GM04503 (cell line): ENCODE results near the gene WDFY3.
"Not testable (repeated sequence)": the region's sequence is repeated elsewhere in the genome, so short reads cannot be mapped to it uniquely, and the experiment has no call there.

Experiments used
- DNase-seq: peaks from one replicate; pipeline ENCODE4 v3.0.0-alpha.2; 2012; ENCODE audit warnings: low read depth

The WDFY3 gene

DNA sequence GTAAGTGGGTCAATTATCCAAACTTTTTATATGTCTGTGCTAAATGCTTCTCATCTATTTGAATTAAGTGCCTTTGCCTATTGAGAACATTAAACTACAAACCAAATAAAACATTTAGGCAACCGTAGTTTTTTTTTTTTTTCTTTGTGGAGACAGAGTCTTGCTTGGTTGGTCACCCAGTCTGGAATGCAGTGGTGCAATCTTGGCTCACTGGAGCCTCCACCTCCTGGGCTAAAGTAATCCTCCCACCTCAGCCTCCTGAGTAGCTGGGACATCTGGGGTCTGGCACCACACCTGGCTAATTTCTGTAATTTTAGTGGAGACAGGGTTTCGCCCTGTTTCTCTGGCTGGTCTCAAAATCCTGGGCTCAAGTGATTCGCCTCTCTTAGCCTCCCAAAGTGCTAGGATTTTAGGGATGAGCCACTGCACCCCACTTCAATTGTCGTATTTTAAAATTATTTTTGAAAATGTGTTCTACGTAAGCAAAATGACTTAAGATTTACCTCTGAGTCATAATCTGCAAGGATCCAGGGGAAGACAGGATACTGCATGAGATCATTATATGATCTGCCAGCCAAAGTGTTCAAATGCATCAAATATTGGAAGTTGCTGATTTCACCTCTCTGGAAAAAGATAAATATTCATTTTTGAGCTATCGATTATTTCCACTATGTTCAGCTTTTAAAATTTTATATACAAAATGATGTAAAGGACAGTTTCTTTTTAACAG, 257.9 kb downstream of the WDFY3 start:
- DNase-seq: no peak

DNA sequence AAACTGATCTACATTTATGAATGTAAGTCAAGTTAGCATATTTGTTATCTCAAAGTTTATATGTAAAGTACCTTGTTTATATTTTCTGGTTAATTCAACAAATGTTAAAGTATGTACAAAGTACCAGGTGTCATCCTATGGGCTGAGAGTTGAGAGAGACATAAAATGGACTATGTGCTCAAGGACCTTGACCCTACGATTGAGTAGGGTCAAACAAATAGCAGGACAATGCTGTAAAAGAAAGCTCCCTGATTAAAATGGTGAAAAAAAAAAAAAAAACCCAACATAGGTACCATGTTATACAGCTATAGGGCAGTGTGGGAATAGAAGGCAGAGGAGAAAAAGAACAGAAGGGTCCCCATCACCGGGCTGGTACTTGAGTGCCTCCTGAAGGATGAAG, 260.2 kb downstream of the WDFY3 start:
- DNase-seq: no peak

DNA sequence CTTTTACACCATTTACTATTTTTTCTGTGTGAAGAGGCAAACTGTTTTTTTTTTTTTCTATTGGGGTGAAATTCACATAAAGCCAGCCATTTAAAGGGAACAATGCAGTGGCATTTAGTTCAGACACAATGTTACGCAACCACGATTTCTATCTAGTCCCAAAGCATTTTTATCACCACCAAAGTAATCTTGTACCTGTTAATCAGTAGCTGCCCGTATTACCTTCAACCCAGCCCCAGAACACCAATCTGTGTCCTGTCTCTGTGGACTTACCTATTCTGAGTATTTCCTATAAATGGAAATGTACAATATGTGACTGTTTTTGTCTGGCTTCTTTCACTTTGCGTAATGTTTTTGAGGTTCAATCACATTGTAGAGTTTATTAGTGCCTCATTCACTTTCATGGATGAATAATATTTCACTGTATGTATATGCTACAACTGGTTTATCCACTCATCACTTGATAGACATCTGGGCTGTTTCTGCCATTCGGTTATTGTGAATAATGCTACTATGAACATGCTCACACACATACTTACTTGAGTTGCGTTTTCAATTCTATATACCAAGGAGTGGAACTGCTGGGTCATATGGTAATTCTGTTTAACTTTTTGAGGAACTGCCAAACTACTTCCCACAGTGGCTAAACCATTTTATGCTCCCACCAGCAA, 267.4 kb downstream of the WDFY3 start:
- no peak for DNase-seq

DNA sequence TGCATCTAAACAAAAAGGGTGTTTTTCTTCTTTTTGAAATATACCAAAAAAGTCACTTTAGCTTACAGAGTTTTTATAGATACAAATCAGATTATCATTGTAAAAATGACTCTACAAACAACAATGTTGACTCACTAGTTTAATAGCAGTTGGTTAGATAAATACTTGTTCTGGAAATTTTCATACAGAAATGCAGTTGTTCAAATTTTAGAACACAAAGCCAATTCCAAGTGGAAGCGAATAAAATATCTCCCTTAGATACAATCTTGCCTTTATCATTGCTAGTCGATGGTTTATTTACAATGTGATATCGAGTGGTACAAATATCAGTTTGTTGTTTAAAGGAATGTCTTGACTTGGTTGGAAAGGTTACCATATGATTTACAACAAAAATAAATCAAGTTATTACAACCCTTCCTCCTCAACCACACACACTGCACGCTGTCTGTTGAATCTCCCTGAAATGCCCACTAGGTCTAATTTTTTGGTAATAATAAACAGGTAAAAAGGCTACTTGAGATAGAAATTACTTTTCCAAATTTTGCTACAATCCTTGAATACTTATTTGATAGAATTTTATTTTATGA, 268.8 kb downstream of the WDFY3 start:
- no peak for DNase-seq

DNA sequence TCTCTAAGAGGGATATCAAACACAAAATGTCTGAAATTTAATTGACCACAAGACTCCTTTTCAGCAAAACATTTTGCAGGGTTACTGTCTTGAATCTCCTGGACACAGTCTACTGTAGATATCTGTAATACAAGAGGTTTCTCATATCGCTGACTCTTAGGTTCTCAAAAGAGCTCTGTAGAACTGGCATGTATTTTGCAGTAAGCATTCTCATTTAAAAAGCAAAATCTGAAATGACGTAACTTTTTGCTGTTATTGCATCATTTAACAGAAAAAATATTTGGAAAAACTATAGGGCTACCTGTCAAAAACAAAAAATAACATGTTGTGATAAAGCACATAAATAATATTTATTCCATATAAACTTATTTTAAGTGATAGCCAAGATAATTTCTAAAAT, 269.3 kb downstream of the WDFY3 start:
- no peak for DNase-seq

DNA sequence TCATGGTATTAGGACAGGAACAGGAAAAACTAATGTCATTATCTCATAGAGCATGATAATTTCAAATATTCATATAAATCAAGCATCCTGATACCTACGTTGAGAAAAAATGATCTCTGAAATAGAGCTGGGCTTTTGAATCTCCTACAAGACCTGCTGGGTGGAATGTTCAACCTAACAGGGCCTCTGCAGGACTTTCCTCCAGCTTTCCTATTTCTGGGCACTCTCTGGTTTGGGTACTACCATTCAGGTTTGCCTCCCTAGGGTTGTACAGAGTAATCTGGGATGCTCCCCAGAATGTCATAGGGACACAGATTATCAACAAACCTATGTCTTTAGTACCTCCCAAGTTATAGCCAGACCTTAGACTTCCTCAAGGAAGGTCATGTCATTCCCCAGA, 274.7 kb downstream of the WDFY3 start:
- no peak for DNase-seq

DNA sequence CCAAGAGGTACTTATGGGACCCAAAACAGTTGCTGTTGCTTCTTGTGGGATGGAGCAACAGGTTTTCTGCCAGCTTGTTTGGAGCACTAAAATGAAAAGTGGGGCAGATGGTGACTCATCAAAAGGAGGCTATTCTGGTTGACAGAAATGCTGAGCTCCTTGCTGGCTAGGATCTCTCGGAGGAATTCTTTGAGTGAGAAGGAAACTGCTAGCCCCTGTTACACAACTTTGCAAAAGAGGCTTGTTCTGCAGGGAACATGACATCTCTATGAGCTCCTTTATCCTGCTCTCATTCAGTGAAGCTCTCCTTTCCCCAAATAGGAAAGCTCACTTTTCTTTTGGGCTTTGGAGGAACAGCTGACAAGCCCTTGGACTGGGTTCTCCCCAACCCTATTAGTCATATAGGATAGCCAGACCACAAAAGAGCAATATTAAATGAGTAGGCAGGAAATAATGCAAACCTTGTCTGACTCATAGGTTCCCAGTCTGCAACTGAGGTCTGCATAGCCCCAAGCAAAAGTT, 275.3 kb downstream of the WDFY3 start:
- DNase-seq: peak; percentile 89

DNA sequence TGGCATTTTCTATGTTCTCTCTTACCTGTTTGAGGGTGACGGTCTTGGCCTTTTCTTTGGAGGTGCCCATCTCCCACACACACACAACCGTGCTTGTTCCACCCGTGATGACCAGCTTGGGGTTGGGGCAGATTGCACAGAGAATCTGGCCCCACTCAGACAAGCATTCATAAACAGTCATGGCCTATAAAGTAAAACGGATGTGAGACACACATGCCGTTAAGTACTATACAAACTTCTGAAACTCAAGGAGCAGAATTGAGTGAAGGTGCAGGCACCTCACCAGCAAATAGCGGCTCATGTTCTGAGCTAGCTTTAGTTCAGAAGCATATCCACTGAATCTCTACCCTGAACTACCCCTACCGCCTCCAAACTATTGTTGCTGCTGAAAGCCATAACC, 276.0 kb downstream of the WDFY3 start:
- DNase-seq: no peak

DNA sequence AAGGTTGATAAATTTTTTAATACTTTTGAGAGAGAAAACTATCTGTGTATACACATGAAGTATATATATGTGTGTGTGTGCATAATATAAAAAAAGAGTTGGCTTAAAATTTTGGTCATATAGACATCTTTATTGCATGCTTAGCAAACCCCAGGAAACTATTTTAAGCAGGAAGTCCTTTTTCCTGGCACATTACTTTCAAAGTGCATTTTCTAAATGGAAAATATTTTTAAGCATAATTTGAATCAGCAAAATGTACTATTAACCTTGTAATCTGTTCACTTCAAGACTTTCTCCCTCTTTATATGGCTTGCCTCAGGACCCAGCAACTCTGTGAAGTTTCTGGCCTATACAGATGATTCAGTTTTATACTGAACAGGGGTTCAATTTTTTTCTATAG, 277.3 kb downstream of the WDFY3 start:
- DNase-seq: no peak

DNA sequence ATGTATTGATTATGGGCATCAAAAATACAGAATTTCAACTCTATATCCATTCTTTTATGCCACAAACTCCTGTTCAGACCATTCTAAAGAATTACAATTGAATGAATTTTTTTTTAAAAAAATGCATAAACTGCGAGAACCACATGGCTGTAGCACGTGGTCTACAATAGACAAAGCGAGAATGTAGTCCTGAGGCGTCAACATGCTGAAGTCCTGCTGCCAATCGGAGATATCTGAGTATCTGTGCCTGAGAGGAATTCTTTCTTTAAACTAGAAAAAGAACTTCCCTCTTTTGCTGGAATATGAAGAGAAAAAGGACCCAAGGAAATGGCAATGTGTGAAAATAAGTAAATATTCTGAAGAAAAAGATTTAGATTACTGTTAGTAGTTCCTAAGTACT, 277.9 kb downstream of the WDFY3 start:
- no peak for DNase-seq

DNA sequence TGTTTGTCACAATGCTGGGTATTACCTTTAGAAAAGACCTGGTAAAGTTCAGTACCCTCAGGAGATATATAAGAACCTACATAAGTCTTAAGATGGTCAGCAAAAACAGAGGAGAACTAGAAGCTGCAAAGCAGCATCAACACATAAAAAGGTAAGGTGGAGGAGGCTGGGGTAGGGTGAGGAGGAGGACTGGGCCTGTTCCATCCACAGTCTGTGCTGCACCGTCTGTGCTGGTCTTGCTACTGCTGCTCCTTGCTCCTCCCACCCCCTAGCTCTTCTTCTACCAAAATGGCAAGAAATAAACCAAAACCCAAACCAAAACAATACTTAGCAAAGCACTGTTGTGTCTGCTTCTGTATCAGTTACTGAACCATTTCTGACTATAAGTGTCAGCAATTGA, 281.4 kb downstream of the WDFY3 start:
- no peak for DNase-seq

DNA sequence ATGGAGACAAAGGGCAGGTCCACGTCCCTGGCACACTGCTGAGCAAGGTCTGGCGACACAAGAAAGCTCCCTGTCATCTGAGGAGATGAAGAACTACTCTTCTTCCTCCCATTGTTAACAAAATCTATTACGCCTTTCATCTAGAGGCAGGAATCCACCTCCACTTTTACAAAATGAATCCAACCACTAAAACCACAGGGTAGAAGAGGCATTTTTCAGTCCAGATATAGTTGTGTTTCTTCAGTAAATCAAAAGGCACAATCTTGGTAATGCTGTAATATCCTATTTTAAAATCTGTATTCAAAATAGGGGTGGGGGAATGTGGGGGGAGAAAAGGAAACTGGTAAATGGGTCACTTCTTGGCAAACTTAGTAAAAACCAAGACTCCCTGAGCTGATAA, 282.1 kb downstream of the WDFY3 start:
- no peak for DNase-seq

DNA sequence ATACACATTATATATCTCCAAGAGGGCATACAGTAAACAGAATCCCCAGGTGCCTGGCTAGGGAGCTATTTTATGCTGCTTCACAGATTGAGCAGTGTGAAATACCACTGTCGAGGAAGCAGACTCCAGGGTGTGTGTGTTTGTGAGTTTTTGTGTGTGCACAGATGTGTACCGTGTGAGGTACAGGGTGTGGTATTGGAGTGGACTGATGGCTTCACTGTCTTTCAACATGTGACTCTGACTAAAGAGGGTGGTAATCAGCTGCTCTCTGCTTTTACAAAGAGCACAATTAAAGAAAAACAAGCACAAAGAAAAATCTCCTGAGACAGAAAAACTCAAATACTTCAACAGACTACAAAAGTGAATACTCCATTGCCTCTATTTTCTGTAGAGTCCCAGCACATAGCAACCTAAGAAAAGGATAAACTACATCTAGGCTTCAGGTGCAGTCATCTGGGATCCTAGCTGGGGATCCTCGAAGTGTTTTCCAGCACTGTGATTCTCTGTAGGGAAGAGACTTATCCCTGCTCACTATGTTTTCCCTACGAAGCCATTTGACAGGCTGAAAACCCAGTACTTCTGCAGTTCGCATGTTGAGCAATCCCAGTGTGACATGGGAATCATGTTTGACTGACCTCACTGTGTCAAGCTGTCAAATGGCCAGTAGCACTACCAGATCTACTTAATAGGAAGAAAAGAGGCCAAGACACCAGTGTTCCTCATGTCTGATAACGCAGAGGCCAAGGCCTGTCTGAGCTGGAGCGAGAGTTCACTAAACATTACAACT, 283.2 kb downstream of the WDFY3 start:
- DNase-seq: no peak

DNA sequence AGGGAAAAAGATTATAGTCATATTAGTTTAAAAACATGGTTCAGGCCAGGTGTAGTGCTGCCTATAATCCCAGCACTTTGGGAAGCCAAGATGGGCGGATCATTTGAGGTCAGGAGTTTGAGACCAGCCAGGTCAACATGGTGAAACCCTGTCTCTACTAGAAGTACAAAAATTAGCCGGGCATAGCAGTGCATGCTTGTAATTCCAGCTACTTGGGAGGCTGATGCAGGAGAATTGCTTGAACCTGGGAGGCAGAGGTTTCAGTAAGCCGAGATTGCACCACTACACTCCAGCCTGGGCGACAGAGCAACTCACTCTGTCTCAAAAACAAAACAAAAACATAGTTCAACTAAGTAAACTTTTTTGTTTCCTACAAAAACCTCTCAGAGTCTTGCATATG, 283.8 kb downstream of the WDFY3 start:
- DNase-seq: not testable (repeated sequence)

DNA sequence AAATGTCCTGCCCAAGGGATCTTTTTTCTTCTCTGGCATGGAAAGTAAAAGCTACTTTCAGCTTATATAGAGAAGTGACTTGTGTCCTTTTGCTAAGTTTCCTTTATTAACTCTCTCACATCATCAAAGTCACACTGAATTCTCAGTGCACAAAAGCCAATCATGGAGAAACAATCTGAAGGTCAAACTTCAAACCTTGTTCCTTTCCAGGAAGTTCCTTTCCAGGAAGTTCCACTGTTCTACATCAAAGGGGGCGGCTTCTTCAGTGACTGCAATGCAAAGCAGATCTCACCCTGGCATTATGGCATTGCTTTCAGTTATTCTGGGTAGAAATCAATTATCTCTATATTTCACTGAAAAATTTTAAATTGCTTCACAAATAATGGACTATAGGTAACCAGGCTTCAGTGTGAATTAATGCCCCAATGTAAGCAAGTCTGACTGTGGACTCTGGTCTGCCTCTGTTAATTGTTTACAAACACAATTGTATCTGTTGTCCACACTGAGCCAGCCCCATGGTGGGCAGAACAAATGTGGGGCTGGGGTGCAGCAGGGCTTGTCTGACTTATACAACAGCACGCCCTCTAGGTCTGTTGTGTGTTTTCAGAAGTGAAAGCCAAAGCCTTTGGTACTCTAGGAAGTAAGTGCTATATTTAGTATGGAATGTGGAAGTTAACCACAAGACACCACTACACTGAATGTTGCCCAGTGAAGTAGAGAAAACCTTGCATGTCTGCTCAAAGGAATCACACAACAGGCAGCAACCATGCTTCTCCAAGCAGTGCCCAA, 284.8 kb downstream of the WDFY3 start:
- DNase-seq: peak; percentile 59

DNA sequence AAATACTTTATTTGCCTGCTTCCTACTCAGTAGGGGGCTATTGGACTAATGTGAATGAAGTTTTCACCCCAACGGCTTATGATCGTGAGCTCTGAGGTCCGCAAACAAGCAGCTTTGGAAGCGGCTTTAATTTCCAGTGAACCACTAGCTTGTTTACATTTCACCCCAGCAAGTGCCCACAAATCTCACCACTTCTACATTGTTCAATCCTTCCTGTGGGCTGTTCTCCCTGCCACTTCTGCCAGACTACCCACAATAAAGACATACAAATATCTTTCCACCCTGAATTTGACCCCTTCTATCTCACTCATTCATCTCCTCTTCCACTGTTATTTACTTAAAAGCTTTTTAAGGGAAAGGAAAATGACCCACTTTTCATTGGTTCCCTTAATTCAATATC, 285.5 kb downstream of the WDFY3 start:
- DNase-seq: no peak

DNA sequence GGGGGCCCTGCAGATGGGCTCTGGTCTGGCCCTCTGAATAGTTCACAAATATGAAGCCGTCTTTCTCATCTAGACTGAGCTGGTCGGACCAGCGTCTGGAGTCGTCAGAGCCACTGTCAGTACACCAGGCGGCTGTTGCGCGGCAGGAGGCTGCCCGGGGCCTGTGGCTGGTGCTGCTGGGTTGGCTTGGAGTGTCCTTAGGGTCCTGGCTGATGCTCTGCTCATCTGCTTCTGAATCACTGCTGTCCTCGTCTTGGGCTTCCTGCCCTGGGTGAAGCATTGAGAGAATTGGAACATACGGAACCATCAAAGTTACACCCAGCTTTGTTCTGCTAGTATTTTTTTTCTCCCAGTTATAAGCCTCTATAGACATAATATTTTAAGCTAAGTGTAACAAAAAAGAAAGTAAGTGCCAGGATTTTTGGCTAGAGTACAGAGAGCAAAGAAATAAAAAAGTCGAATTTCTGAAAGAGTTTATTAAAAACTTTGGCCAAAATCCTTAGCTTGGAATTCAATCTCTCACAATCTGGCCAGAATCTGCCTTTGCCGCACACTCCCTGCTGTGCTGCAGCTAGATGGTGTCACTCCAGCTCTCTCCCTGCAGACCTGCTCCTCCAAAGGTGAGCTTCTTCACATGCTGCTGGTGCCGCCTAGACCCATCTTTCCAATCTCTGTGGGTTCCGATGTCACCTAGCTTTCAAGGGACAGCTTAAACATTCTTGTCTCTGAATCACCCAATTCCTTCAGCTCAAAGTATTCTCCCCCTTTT, 287.3 kb downstream of the WDFY3 start:
- no peak for DNase-seq

DNA sequence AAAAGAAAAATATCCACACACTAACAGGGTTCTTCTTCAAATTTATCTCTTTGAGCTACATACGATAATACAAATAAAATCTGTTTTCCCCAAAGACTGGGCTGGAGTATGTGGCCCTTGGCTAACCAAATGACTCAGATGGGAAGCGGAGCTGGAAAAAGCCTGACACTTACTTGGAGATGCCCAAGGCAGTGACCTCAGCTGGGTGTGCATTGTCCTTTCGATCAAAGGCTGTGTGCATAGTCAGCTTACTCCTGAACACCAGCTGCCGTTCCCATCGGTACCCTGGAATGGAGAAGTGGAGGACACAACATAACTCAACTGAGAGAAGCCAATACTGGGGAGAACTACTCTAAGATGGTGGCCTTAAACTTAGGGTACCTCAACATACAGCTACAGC, 288.5 kb downstream of the WDFY3 start:
- DNase-seq: no peak

DNA sequence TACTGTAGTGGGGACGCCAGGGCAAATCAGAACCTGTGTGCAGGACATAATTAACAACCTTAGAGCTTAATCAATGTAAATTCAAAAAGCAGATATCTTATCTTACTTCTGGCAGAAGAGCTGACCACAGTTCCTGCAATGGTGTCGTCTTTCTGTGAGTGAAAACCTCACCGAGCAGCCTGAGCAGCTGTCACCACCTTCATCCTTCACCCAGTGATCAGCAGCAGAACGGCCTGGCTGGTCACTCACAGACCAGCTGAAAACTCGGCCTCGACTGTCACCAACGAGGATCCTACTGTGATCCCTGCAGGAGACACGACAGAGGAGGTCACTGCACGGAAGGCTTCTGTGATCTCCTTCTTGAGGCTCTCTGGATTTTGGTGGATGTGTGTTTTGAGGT, 289.4 kb downstream of the WDFY3 start:
- DNase-seq: no peak

DNA sequence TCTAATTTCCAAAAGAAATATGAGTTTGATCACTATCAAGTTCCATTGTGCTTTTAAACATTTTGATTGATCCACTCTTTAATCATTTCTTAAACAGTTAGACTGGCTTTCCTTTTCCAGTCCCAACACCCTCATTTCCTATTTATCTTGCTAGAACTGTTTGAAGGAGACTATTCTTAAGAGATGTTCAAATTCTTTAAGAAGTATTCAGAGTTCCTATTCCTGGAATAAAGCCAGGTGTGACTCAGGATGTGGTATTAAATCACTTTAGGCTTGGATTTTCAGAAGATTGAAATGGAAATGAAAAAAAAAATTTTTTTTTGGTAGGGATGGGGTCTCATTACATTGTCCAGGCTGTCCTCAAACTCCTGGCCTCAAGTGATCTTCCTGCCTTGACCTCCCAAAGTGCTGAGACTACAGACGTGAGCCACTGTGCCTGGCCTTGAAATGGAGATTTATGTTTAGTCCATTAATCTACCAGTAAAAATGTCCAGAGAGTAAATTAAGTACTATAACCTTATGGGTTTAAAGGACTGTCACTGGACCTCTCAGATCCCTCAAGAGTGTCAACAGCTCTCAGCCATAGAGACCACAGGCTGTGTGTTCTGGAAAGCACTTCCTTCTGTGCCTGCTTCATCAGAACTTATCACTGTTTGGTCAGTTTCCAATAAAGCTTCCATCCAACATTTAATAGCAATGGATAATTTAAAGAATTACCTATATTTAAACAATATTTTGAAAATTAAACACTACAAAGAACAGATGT, 292.8 kb downstream of the WDFY3 start:
- DNase-seq: peak; percentile 53
